ENCODE data around the gene MAST3.
"Not testable (repeated sequence)": the region's sequence is repeated elsewhere in the genome, so short reads cannot be mapped to it uniquely, and the experiment has no call there.

Gene MAST3

GRCh38 chr19:18086590-18087138, 10.9 kb upstream of the MAST3 start, which contains the start of gene IL12RB1:
TSS of gene IL12RB1 (minus strand) at chr19:18086934. CDS start at chr19:18086823, 111 bp downstream.
- no peak for DNase-seq (ENCODE audit: low spot score)

- not testable (repeated sequence) for DNase-seq (ENCODE audit: low spot score)
These were observed 8.5 kb upstream of the MAST3 start for GRCh38 chr19:18089096-18089541.

GRCh38 chr19:18089726-18090125, 7.9 kb upstream of the MAST3 start:
- DNase-seq (ENCODE audit: low spot score): no peak

- no peak for DNase-seq (ENCODE audit: low spot score)
These were observed 6.9 kb upstream of the MAST3 start for GRCh38 chr19:18090545-18091216.

GRCh38 chr19:18091217-18091608, 6.4 kb upstream of the MAST3 start:
- DNase-seq (ENCODE audit: low spot score): no peak

GRCh38 chr19:18093439-18094161, 4.0 kb upstream of the MAST3 start:
- DNase-seq (ENCODE audit: low spot score): no peak

- no peak for DNase-seq (ENCODE audit: low spot score)
These were observed 1.3 kb upstream of the MAST3 start for GRCh38 chr19:18096258-18096657.

- DNase-seq (ENCODE audit: low spot score): no peak
These were observed 664 bp downstream of the MAST3 start for GRCh38 chr19:18097993-18098890.

GRCh38 chr19:18098891-18099622, 1.5 kb downstream of the MAST3 start:
- DNase-seq (ENCODE audit: low spot score): no peak

GRCh38 chr19:18099623-18099995, 2.0 kb downstream of the MAST3 start:
- no peak for DNase-seq (ENCODE audit: low spot score)

- DNase-seq (ENCODE audit: low spot score): no peak
These were observed 3.1 kb downstream of the MAST3 start for GRCh38 chr19:18100710-18101109.

- DNase-seq (ENCODE audit: low spot score): no peak
These were observed 3.7 kb downstream of the MAST3 start for GRCh38 chr19:18101268-18101667.

- no peak for DNase-seq (ENCODE audit: low spot score)
These were observed 5.5 kb downstream of the MAST3 start for GRCh38 chr19:18102916-18103542.

GRCh38 chr19:18104793-18105131, 7.2 kb downstream of the MAST3 start:
- DNase-seq (ENCODE audit: low spot score): no peak

- DNase-seq (ENCODE audit: low spot score): not testable (repeated sequence)
These were observed 7.7 kb downstream of the MAST3 start for GRCh38 chr19:18105259-18105658.

- DNase-seq (ENCODE audit: low spot score): no peak
These were observed 9.7 kb downstream of the MAST3 start for GRCh38 chr19:18107235-18107634.

GRCh38 chr19:18108897-18109296, 11.3 kb downstream of the MAST3 start:
- DNase-seq (ENCODE audit: low spot score): no peak

GRCh38 chr19:18109341-18109732, 11.8 kb downstream of the MAST3 start:
- no peak for DNase-seq (ENCODE audit: low spot score)

- DNase-seq (ENCODE audit: low spot score): no peak
These were observed 12.4 kb downstream of the MAST3 start for GRCh38 chr19:18109733-18110608.

GRCh38 chr19:18110609-18111232, 13.1 kb downstream of the MAST3 start:
- no peak for DNase-seq (ENCODE audit: low spot score)
